Breast epithelium (tissue), 4 donors: Measurements from ENCODE around the gene ADPGK. TPM values are rescaled to one million over a fixed set of nuclear protein-coding genes. Genes with fewer than 3 reads are reported as not detected.

Experiments used
- DNase-seq, 2 donors: peaks; one replicate each; pipeline ENCODE4 v3.0.0-alpha.2; 2019; ENCODE audit warnings: low spot score in 2 of 2
- H3K27ac ChIP-seq, 2 donors: fragments of 200-600 bp; sonication (generic) in 1 of 2; one replicate each; pipeline ENCODE4 v1.5.1; 2016 to 2019; ENCODE audit warnings: mild to moderate bottlenecking in 1 of 2
- H3K27me3 ChIP-seq, 2 donors: fragments of 200-600 bp; sonication (generic) in 1 of 2; one replicate each; pipeline versions ENCODE4 v1.5.1 to v1.6.0; 2017 to 2019; ENCODE audit warnings: control low read depth in 1 of 2, mild to moderate bottlenecking in 1 of 2
- H3K36me3 ChIP-seq: fragments of 200-600 bp; one replicate; pipeline ENCODE4 v1.5.1; 2019
- H3K4me1 ChIP-seq, 2 donors: fragments of 200-600 bp; sonication (generic); one replicate each; pipeline ENCODE4 v1.5.1; 2016 to 2019; ENCODE audit warnings: control low read depth in 1 of 2
- H3K4me3 ChIP-seq, 3 donors: fragments of 200-600 bp; sonication (generic); 1 replicate in 2 of 3; 2 replicates in 1 of 3; pipeline ENCODE4 v1.5.1; 2016 to 2019; ENCODE audit warnings: mild to moderate bottlenecking in 3 of 3, moderate library complexity in 2 of 3
- H3K9me3 ChIP-seq, 2 donors: fragments of 200-600 bp; sonication (generic) in 1 of 2; one replicate each; pipeline ENCODE4 v1.5.1; 2016 to 2019; ENCODE audit warnings: control low read depth in 1 of 2
- POLR2A ChIP-seq: fragments of 450-650 bp; IDR thresholded peaks from one replicate; pipeline ENCODE4 v1.6.1; 2016; ENCODE audit warnings: antibody characterized with exemption, mild to moderate bottlenecking, moderate library complexity
- POLR2AphosphoS5 ChIP-seq, 3 donors: sonication (generic); formaldehyde crosslinking; IDR thresholded peaks; one replicate each; pipeline ENCODE4 v1.6.1; 2017; ENCODE audit warnings: antibody characterized with exemption in 3 of 3
- intact Hi-C: fragments of 100-400 bp; cut with DNase I; formaldehyde crosslinking; loops from one replicate; pipeline ENCODE4 v1.15.1; 2023; ENCODE audit warnings: low total_unique reads
- total RNA-seq, 3 donors: library from RNA; depleted of rRNA; stranded (reverse); fragments of >200 nt; gene quantifications; one replicate each; pipeline ENCODE4 v1.1.0, GENCODE V29; 2016
- TF ChIP-seq, protein P1 (sequence below), 3 donors: fragments of 450-650 bp; IDR thresholded peaks; one replicate each; pipeline ENCODE4 v1.5.1; 2016 to 2017; ENCODE audit warnings: antibody characterized with exemption in 3 of 3, mild to moderate bottlenecking in 3 of 3, moderate library complexity in 3 of 3

The ADPGK gene
- total RNA-seq, 3 donors from 2014 or later, result 68.2 to 70.5 (median 69.3) TPM

- peaks cover 2 to 3% of the 10 kb centered on the region in 2 donors for H3K4me1 ChIP-seq
- H3K27ac ChIP-seq, result no peak overlapping the region
- TF ChIP-seq POLR2A (no peak), POLR2AphosphoS5 (IDR thresholded peaks at IDR 0.05) (no peak)
- TF ChIP-seq, protein P1, sequence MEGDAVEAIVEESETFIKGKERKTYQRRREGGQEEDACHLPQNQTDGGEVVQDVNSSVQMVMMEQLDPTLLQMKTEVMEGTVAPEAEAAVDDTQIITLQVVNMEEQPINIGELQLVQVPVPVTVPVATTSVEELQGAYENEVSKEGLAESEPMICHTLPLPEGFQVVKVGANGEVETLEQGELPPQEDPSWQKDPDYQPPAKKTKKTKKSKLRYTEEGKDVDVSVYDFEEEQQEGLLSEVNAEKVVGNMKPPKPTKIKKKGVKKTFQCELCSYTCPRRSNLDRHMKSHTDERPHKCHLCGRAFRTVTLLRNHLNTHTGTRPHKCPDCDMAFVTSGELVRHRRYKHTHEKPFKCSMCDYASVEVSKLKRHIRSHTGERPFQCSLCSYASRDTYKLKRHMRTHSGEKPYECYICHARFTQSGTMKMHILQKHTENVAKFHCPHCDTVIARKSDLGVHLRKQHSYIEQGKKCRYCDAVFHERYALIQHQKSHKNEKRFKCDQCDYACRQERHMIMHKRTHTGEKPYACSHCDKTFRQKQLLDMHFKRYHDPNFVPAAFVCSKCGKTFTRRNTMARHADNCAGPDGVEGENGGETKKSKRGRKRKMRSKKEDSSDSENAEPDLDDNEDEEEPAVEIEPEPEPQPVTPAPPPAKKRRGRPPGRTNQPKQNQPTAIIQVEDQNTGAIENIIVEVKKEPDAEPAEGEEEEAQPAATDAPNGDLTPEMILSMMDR (IDR thresholded peaks at IDR 0.05), result no peak
- H3K27me3 ChIP-seq, result no peaks in the 10 kb centered on the region
- intact Hi-C loops, result no loop called here
- no peaks in the 10 kb centered on the region for H3K36me3 ChIP-seq
- H3K9me3 ChIP-seq, result no peaks in the 10 kb centered on the region
- H3K4me3 ChIP-seq, result no peak overlapping the region
- DNase-seq, result no peak
These were observed 6.8 kb upstream of the ADPGK start for GRCh38 chr15:72790302-72790910.

DNA sequence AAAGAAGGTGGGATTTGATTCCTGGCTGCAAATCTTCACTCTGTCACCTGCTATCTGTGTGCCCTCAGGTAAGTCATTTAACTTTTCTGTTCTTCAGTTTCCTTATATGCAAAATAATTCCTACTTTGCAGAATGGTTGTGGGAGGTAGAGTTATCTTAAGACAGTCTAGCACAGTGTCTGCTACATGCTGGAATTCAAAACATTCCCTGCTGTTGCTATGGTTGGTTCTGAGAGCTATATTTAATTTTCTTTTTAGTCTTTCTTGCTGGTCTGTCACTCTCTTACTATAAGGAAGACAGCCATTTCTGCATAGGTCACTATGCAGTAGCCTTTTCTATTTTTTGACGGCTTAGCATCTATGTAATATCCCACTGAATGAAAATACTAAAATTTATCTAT lies 4.0 kb upstream of the ADPGK start:
- DNase-seq, result no peak
- peaks cover 3 to 6% of the 10 kb centered on the region in 2 donors for H3K4me1 ChIP-seq
- no peak for TF ChIP-seq POLR2AphosphoS5 (IDR thresholded peaks at IDR 0.05)
- no peak overlapping the region for H3K27ac ChIP-seq
- no peaks in the 10 kb centered on the region for H3K27me3 ChIP-seq
- intact Hi-C loops, result no loop called here
- no peaks in the 10 kb centered on the region for H3K9me3 ChIP-seq
- no peaks in the 10 kb centered on the region for H3K36me3 ChIP-seq
- no peak overlapping the region for H3K4me3 ChIP-seq

DNA sequence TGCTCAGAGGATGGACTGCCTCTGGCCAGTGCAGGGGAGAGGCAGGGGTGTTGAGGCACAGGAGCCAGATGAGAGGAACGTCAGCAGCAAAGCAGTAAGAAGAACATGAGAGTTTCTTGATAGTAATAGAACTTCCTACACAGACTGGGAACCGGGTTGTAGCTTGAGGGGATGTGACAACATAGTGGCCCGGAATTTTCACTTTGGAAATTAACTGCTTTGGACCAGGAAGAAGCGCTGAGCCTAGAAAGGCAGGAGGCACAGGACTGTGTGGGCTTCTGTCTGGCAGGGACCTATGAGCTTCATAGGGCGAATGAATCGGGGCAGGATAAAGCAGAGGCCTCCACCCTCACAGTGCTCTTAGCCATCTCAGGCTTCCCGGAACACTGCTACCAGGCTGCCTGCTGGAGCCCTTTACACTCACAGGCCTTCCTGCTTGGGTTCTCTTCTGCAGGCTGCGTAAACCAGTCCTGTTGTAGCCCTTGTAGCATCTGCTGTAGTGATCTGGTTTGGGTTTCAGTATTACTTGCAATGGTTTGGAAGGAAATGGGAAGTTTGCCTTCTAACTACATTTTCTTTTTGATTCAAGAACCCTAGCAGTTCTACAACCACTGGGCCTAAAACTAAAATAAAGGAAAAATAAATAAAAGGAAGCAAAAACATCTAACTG lies 3.3 kb upstream of the ADPGK start:
- H3K36me3 ChIP-seq, result no peaks in the 10 kb centered on the region
- no peak for TF ChIP-seq POLR2A
- no peak for TF ChIP-seq POLR2AphosphoS5 (IDR thresholded peaks at IDR 0.05)
- TF ChIP-seq, protein P1 (IDR thresholded peaks at IDR 0.05), result no peak
- H3K27ac ChIP-seq, result peak overlapping the region; percentile 94 to 97
- no peaks in the 10 kb centered on the region for H3K27me3 ChIP-seq
- intact Hi-C loops, result no loop called here
- no peaks in the 10 kb centered on the region for H3K9me3 ChIP-seq
- no peak overlapping the region for H3K4me3 ChIP-seq
- H3K4me1 ChIP-seq, result peaks cover 3 to 6% of the 10 kb centered on the region in 2 donors
- no peak for DNase-seq

GRCh38 chr15:72786242-72786641 lies 2.7 kb upstream of the ADPGK start:
- no peak for TF ChIP-seq POLR2A
- no peaks in the 10 kb centered on the region for H3K9me3 ChIP-seq
- H3K4me3 ChIP-seq, result no peak overlapping the region
- peaks cover 3 to 6% of the 10 kb centered on the region in 2 donors for H3K4me1 ChIP-seq
- no peak for DNase-seq
- H3K27ac ChIP-seq, result peak overlapping the region; percentile 94 to 97
- H3K27me3 ChIP-seq, result no peaks in the 10 kb centered on the region
- no peaks in the 10 kb centered on the region for H3K36me3 ChIP-seq
- intact Hi-C loops, result no loop called here

DNA sequence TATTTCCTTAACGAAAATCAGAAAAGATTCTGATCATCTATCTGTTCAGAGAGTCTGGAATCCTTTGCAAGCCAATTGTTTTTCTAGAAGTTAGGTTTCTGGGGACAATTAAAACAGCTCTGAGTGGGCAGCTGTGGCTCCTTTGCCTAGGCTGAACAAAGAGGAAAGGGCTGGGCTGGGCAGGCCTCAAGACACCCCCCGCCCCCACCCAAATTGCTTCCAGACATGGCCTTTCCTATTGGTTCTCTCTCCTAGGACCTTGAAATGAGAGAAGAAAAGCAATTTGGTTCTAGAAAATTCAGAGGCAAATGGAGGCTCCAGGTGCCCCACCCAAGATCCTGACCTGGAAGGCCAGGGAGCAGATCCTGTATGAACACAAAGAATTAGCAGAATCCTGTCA lies 2.3 kb upstream of the ADPGK start:
- DNase-seq, result no peak
- no peaks in the 10 kb centered on the region for H3K9me3 ChIP-seq
- H3K27ac ChIP-seq, result peak overlapping the region; percentile 94 to 97
- H3K36me3 ChIP-seq, result no peaks in the 10 kb centered on the region
- no peaks in the 10 kb centered on the region for H3K27me3 ChIP-seq
- TF ChIP-seq POLR2AphosphoS5 (IDR thresholded peaks at IDR 0.05), result no peak
- TF ChIP-seq POLR2A, result no peak
- TF ChIP-seq, protein P1 (IDR thresholded peaks at IDR 0.05), result no peak
- no peak overlapping the region for H3K4me3 ChIP-seq
- peaks cover 3 to 6% of the 10 kb centered on the region in 2 donors for H3K4me1 ChIP-seq
- intact Hi-C loops, result no loop called here

GRCh38 chr15:72785432-72785831 lies 1.9 kb upstream of the ADPGK start:
- Histone ChIP-seq H3K4me1 (peaks cover 3 to 6% of the 10 kb centered on the region in 2 donors), H3K36me3 (no peaks in the 10 kb centered on the region), H3K9me3 (no peaks in the 10 kb centered on the region), H3K4me3 (no peak overlapping the region), H3K27ac (peak overlapping the region; percentile 94 to 97), H3K27me3 (no peaks in the 10 kb centered on the region)
- TF ChIP-seq POLR2A, result no peak
- no peak for TF ChIP-seq POLR2AphosphoS5 (IDR thresholded peaks at IDR 0.05)
- intact Hi-C loops, result no loop called here
- no peak for DNase-seq
